HG02943 (cell line): ENCODE results near the gene INSYN2B.

Source experiments
- ATAC-seq: cut with Tn5 transposase; IDR thresholded peaks from one replicate; pipeline ENCODE4 v1.9.1; 2021; ENCODE audit warnings: mild to moderate bottlenecking, low read depth, moderate library complexity; ENCODE audit not compliant: unreplicated experiment

The INSYN2B gene

GRCh38 chr5:169901896-169902295 is 78.4 kb downstream of the INSYN2B start:
- no peak for ATAC-seq

GRCh38 chr5:169897481-169897880 is 82.8 kb downstream of the INSYN2B start:
- ATAC-seq: no peak

GRCh38 chr5:169895926-169896325 is 84.4 kb downstream of the INSYN2B start:
- ATAC-seq: no peak

- no peak for ATAC-seq
These were observed 86.7 kb downstream of the INSYN2B start for GRCh38 chr5:169893571-169893970.

- ATAC-seq: no peak
These were observed 87.3 kb downstream of the INSYN2B start for GRCh38 chr5:169893010-169893409.

GRCh38 chr5:169889572-169889971 is 90.7 kb downstream of the INSYN2B start:
- ATAC-seq: no peak

DNA sequence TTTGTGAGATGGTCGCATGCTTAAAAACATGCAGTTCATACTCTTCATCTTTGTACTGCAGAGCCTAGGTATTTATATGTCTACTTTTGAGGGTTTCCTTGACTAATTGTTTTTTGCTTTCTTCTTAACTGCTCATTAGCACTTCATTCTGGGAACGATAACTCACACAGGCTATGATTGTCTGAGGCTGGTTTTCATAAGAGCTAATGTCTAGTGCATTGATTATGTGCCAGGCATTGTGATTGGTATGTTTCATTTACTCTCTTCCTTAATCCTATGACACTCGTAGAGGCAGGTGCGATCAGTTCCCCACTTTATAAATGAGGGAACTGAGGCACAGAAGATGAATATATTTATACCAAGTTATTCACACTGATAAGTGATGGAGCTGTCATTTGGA is 93.6 kb downstream of the INSYN2B start:
- ATAC-seq: no peak

- ATAC-seq: no peak
These were observed 94.3 kb downstream of the INSYN2B start for GRCh38 chr5:169886033-169886432.

DNA sequence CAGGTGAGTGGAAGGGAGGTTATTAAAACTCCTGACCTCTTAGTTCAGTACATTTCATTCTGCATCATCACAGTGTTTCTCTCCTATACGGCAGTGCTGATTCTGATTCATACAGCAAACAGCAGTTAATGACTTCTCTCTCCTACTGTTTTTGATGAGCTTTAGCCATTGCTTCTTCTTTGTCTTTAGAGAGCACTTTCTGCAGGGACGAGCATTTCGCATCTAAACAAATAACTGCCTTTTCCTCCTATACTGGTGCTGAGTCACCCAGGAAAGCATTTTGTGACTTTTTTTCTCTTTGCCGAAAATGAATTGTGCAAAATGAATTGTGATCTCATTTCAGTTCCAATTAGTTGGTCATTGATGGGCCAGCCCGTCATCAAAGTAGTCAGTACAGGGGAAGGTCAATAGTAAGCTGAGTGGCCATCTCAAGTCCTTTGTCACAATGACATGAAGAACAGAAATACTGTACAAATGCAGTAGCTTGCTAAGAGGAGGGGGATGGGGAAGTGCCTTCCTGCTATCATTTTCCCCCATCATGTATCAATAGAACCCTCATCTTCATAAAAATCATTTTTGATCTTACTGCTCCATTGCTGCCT is 98.5 kb downstream of the INSYN2B start:
- ATAC-seq: no peak

GRCh38 chr5:169880785-169881184 is 99.5 kb downstream of the INSYN2B start:
- ATAC-seq: no peak

DNA sequence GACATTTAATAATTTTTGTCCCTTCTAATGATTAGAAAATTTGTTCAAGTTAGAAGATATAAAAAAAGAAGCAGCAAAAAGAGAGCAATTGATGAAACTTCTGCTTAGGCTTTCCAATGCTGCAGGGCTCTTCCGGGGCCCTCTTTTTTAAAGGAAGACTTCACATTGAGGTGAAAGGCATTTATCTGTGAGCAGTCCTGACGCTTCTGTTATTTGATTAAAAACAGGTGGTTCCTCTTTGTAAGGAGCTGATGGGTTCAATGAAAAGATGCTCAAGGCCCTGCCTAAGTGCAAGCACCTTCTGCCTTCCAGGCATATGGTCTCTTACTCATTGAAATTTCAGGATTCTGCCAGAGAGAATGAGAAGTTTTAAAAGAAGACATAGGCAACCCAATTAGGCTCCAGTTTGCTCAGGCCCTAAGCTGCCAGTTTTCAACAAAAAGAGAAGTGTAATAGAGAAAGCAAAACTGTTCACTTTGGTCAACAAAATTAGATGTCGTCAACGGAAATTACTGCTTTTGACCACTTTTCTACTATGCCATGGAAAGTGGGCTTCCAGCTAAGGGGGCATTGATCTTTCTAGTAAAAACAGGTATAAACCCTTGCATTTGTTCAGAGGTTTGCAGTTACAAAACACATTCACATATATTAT is 100.2 kb downstream of the INSYN2B start:
- no peak for ATAC-seq

- ATAC-seq: no peak
These were observed 103.9 kb downstream of the INSYN2B start for GRCh38 chr5:169876386-169876785.

- no peak for ATAC-seq
These were observed 104.6 kb downstream of the INSYN2B start for GRCh38 chr5:169875731-169876130.

GRCh38 chr5:169875091-169875728 is 105.1 kb downstream of the INSYN2B start:
- no peak for ATAC-seq

DNA sequence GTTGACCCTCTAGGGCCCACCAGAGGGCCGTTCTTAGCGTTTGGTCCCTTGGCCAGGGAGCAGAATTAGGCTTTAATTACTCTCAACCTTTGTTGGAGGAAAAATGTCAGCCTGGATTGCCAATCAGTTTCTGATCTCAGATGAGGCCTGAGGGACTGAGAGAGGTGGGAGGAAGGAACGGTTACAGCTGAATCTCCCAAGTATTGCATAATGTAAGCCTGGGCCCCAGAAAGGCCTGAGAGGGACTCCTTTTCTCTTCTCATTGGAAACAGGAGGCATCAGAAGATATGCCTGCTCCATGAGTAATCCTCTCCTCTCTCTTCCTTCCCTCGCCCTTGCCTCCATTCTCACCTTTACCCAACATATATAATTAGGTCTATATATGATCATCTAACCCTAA is 105.7 kb downstream of the INSYN2B start:
- no peak for ATAC-seq

- no peak for ATAC-seq
These were observed 106.7 kb downstream of the INSYN2B start for GRCh38 chr5:169873642-169874041.

- no peak for ATAC-seq
These were observed 108.3 kb downstream of the INSYN2B start for GRCh38 chr5:169871826-169872490.

DNA sequence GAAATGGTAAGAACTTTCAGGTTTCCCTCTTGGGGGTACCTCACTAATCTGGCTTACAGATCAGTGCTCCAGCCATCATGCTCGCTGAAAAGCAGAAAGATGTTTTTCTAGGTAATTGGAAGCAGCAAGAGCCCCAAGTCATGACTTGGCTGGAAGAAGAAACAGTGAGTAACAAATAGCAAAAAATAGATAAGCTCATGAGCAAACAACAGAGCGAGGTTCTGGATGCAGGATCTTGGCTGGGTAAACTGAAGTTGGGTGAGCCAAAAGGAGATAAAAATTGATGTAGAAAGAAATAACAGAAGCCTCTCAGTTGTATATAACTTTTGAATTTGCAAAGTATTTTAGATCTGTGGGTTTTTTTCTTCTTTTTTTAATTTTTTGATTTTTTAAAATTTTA is 110.1 kb downstream of the INSYN2B start:
- no peak for ATAC-seq

- ATAC-seq: no peak
These were observed 111.2 kb downstream of the INSYN2B start for GRCh38 chr5:169869066-169869465.

DNA sequence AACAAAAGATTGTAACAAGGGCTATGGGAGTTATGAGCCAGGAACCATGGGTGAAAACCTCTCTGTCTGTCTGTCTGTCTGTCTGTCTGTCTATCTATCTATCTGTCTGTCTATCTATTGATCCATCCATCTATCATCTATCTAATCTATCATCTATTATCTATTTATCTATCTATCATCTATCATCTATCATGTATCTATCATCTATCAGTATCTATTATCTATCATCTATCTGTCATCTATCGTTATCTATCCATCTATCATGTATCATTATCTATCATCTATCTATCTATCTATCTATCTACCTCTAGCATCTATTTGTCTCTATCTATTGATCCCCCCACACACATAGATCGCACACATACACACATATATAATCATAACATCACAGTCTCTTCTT is 112.9 kb downstream of the INSYN2B start:
- no peak for ATAC-seq

- ATAC-seq: no peak
These were observed 115.8 kb downstream of the INSYN2B start for GRCh38 chr5:169864483-169864882.
